Natural killer cell (primary cell): Measurements from ENCODE around the gene SCAPER. TPM values are rescaled to one million over a fixed set of nuclear protein-coding genes. Genes with fewer than 3 reads are reported as not detected.

ENCODE experiments used
- ATAC-seq, 3 donors: fragments of 150-1000 bp in 2 of 3; fragments of 200-7000 bp in 1 of 3; cut with Tn5 transposase; 1 replicate in 1 of 3; 2 replicates in 2 of 3; pipeline ENCODE4 v1.10.0; 2021; ENCODE audit warnings: mild to moderate bottlenecking in 2 of 3, moderate library complexity in 2 of 3
- DNase-seq, 2 donors: peaks; one replicate each; pipeline versions ENCODE4 v3.0.0 to v3.0.0-alpha.2; 2013 to 2021; ENCODE audit warnings: mixed read lengths in 1 of 2
- H3K27ac ChIP-seq: one replicate; pipeline ENCODE4 v1.5.1; 2013; ENCODE audit warnings: mild to moderate bottlenecking, low read length
- H3K27me3 ChIP-seq: one replicate; pipeline ENCODE4 v1.6.1; 2013; ENCODE audit warnings: low read length; ENCODE audit not compliant: control insufficient read depth, insufficient read depth
- H3K36me3 ChIP-seq: one replicate; pipeline ENCODE4 v1.6.1; 2013; ENCODE audit warnings: low read length; ENCODE audit not compliant: control insufficient read depth, insufficient read depth
- H3K4me1 ChIP-seq: one replicate; pipeline ENCODE4 v1.6.1; 2013; ENCODE audit warnings: low read length; ENCODE audit not compliant: control insufficient read depth, insufficient read depth
- H3K4me3 ChIP-seq: one replicate; pipeline ENCODE4 v1.5.1; 2013; ENCODE audit warnings: low read length
- H3K9me3 ChIP-seq: one replicate; pipeline ENCODE4 v1.6.1; 2013; ENCODE audit warnings: low read length; ENCODE audit not compliant: control insufficient read depth, insufficient read depth
- H3K27ac Mint-ChIP-seq, 2 donors: one replicate each; pipeline ENCODE4 v1.8.0; 2022; ENCODE audit warnings: mild to moderate bottlenecking in 2 of 2, mixed read lengths in 2 of 2, moderate library complexity in 1 of 2
- H3K27me3 Mint-ChIP-seq, 2 donors: one replicate each; pipeline ENCODE4 v1.8.0; 2022; ENCODE audit warnings: low read depth in 2 of 2, mixed read lengths in 2 of 2
- H3K36me3 Mint-ChIP-seq: one replicate; pipeline ENCODE4 v1.8.0; 2022; ENCODE audit warnings: mixed read lengths
- H3K4me1 Mint-ChIP-seq, 2 donors: one replicate each; pipeline ENCODE4 v1.8.0; 2022; ENCODE audit warnings: mixed read lengths in 2 of 2
- H3K4me3 Mint-ChIP-seq: one replicate; pipeline ENCODE4 v1.8.0; 2022; ENCODE audit warnings: mild to moderate bottlenecking, moderate library complexity, mixed read lengths
- H3K9me3 Mint-ChIP-seq, 2 donors: one replicate each; pipeline ENCODE4 v1.8.0; 2022; ENCODE audit warnings: mixed read lengths in 2 of 2
- WGBS: methylation state at CpG from one replicate; pipeline ENCODE4 v1.1.7; 2013; ENCODE audit warnings: missing lambda C conversion rate; ENCODE audit not compliant: insufficient coverage; 5-methylcytosine and 5-hydroxymethylcytosine counted together
- intact Hi-C: fragments of 100-400 bp; cut with micrococcal nuclease; formaldehyde crosslinking; loops from one replicate; pipeline ENCODE4 v1.14.2; 2022
- total RNA-seq, 4 donors: library from RNA; stranded (reverse); fragments of 120-200 nt in 1 of 4; gene quantifications; one replicate each; pipeline versions ENCODE4 v1.2.3 to v1.2.4, GENCODE V29; 2013 to 2022
- TF ChIP-seq, protein P1 (sequence below): fragments of 200-600 bp; IDR thresholded peaks from one replicate; pipeline ENCODE4 v1.8.0; 2022; ENCODE audit warnings: antibody characterized with exemption

The SCAPER gene
- total RNA-seq, 3 donors from 2014 or later (not counting 1 experiment from before 2014, with no cell fraction given), result 48.1 to 53.6 (median 51.8) TPM

DNA sequence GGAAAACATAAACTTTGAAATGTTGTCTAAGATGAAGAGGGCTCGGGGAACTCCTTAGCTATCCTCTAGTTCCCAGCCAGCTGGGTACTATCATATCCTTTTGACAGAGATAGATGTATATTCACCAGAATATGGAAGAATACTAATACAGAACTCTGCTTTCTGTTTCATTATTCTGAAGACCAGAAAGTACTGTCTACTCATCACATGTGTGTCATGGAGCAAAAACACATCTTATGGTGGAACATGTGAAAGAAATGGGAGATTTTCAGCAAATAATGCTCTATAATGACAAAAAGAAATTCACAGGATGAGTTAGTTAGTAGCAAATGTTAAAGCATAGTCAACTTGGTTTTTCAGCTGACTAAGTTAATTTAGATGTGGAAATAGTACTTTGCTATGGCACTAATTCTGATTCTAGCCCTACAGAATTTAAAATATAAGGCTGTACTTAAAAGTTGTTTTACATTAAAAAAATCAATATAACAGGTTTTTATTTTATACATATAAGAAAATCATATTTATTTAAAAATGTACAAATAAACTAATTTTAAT lies 552.0 kb downstream of the SCAPER start:
- TF ChIP-seq, protein P1, sequence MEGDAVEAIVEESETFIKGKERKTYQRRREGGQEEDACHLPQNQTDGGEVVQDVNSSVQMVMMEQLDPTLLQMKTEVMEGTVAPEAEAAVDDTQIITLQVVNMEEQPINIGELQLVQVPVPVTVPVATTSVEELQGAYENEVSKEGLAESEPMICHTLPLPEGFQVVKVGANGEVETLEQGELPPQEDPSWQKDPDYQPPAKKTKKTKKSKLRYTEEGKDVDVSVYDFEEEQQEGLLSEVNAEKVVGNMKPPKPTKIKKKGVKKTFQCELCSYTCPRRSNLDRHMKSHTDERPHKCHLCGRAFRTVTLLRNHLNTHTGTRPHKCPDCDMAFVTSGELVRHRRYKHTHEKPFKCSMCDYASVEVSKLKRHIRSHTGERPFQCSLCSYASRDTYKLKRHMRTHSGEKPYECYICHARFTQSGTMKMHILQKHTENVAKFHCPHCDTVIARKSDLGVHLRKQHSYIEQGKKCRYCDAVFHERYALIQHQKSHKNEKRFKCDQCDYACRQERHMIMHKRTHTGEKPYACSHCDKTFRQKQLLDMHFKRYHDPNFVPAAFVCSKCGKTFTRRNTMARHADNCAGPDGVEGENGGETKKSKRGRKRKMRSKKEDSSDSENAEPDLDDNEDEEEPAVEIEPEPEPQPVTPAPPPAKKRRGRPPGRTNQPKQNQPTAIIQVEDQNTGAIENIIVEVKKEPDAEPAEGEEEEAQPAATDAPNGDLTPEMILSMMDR, result no peak
- H3K36me3 Mint-ChIP-seq, result peaks cover 2% of the 10 kb centered on the region

DNA sequence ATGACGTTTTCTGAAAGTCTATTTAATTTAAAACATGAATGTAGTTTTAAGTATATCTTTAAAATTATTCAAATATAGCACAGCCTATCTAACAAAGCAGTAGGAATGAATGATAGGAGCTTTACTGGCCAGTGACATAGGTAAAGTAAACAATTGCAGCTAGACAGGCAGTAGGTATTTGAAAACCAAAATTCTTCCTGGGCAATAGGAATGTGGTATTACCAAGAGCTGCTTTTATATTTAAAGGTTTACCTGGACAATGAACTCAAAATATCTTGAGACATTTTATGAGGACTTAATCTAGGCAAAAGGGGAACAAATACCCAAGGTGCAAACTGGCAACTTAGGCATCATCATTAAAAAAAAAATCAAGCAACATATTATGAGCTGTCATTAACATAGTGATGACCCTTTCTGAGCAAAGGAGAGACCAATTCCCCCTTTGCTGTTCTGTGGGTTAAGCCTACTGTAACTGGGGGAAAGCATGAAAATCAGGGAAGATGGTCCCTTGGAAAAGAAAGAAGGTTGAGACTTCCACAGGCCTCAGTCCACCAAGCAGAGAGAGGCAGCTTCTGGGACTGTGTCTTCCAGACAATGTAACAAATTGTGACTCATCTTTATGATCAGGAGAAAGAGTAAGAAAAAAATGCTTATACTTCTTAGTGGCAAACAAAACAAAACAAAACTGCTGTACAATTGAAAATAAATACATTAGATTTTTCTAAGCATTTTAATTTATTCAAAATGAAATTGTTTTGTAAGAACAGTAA lies 555.7 kb downstream of the SCAPER start:
- peaks cover 34% of the 10 kb centered on the region for H3K27me3 ChIP-seq
- Mint-ChIP-seq H3K27me3 (peaks cover 20 to 37% of the 10 kb centered on the region in 2 donors), H3K27ac (no peak overlapping the region), H3K4me1 (peaks cover 10 to 13% of the 10 kb centered on the region in 2 donors), H3K9me3 (no peaks in the 10 kb centered on the region), H3K36me3 (peaks cover 13% of the 10 kb centered on the region), H3K4me3 (no peak overlapping the region)
- TF ChIP-seq, protein P1, result no peak
- WGBS, result no CpG with 5 or more reads among the region's 1 CpG
- H3K4me1 ChIP-seq, result peaks cover 15% of the 10 kb centered on the region
- peaks cover 2% of the 10 kb centered on the region for H3K36me3 ChIP-seq
- no peak for ATAC-seq
- DNase-seq, result no peak
- H3K27ac ChIP-seq, result no peak overlapping the region
- H3K9me3 ChIP-seq, result no peaks in the 10 kb centered on the region
- intact Hi-C loops, result no loop called here
- H3K4me3 ChIP-seq, result no peak overlapping the region

More for the DNA sequence above, 552.0 kb downstream of the SCAPER start:
- peaks cover 3 to 15% of the 10 kb centered on the region in 2 donors for H3K27me3 Mint-ChIP-seq
- Histone ChIP-seq H3K4me1 (no peaks in the 10 kb centered on the region), H3K27me3 (peaks cover 3% of the 10 kb centered on the region), H3K4me3 (no peak overlapping the region), H3K9me3 (no peaks in the 10 kb centered on the region), H3K36me3 (peaks cover 2% of the 10 kb centered on the region), H3K27ac (no peak overlapping the region)
- no CpG with 5 or more reads among the region's 1 CpG for whole genome bisulfite sequencing
- no peak overlapping the region for H3K27ac Mint-ChIP-seq
- no peaks in the 10 kb centered on the region for H3K4me1 Mint-ChIP-seq
- DNase-seq (no peak), ATAC-seq (no peak)
- H3K4me3 Mint-ChIP-seq, result no peak overlapping the region
- no peaks in the 10 kb centered on the region for H3K9me3 Mint-ChIP-seq
- intact Hi-C loops, result no loop called here

DNA sequence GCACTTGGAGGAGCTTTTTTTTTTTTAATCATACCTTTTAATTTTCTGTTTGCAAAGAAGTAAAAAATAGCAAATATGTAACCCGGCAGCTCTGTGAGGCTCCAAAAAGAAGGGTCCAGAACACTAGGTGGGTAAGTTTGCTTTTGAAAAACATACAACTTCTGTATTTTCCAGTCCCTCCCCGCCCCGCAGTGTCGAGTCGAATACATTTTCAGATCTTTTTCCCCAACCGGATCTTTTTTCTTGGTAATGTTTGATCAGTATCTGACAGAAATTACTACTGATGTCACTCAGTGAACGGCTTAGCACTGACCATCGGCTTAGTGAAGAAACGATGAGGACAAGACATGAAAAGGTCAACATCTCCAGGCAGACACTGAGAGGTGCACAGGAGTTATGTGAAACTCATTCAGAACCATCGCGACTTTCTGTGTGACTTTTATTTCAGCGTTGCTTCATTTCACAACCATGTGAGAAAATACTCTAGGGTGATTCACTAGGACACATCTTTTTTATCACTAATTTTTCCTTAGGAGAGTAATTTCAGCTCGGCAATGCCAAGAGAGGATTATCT lies 557.6 kb downstream of the SCAPER start:
- 67% methylated on average over 13 of the region's 13 CpGs for WGBS
- peaks cover 30 to 50% of the 10 kb centered on the region in 2 donors for H3K27me3 Mint-ChIP-seq
- no peak for DNase-seq
- Histone ChIP-seq H3K4me3 (no peak overlapping the region), H3K9me3 (no peaks in the 10 kb centered on the region), H3K27ac (no peak overlapping the region), H3K36me3 (peaks cover 2% of the 10 kb centered on the region), H3K27me3 (peaks cover 51% of the 10 kb centered on the region), H3K4me1 (peaks cover 24% of the 10 kb centered on the region)
- no peak for ATAC-seq
- H3K9me3 Mint-ChIP-seq, result no peaks in the 10 kb centered on the region
- intact Hi-C loops, result no loop called here
- peak overlapping the region; percentile 37 for H3K4me3 Mint-ChIP-seq
- H3K36me3 Mint-ChIP-seq, result peaks cover 13% of the 10 kb centered on the region
- TF ChIP-seq, protein P1, result no peak
- no peak overlapping the region for H3K27ac Mint-ChIP-seq
- H3K4me1 Mint-ChIP-seq, result peaks cover 15 to 24% of the 10 kb centered on the region in 2 donors
